H1 (cell line): ENCODE data around the gene MDK. TPM values are rescaled to one million over a fixed set of nuclear protein-coding genes. Genes with fewer than 3 reads are reported as not detected.
A peak's percentile ranks its signal among the peaks of the same experiment; 100 is the strongest.

Experiments used
- BRCA1 ChIP-seq: IDR thresholded peaks from 2 replicates; pipeline ENCODE4 v1.6.1; 2012; ENCODE audit warnings: low read depth, low read length, improper control_type of control experiment
- CTBP2 ChIP-seq: IDR thresholded peaks from 2 replicates; pipeline ENCODE4 v1.7.0; 2011; ENCODE audit warnings: borderline replicate concordance, mild to moderate bottlenecking, moderate library complexity, mixed read lengths, low read length; ENCODE audit not compliant: insufficient read depth, insufficient read length
- GABPA ChIP-seq: IDR thresholded peaks from 2 replicates; pipeline ENCODE4 v1.6.1; 2011; ENCODE audit warnings: mild to moderate bottlenecking, low read length, moderate library complexity, borderline replicate concordance; ENCODE audit not compliant: insufficient read depth
- JUND ChIP-seq: IDR thresholded peaks from 2 replicates; pipeline ENCODE4 v1.6.1; 2011; ENCODE audit warnings: mild to moderate bottlenecking, improper control_type of control experiment, low read length
- POLR2A ChIP-seq, 2 experiments: IDR thresholded peaks; 1 replicate in 1 of 2; 2 replicates in 1 of 2; pipeline ENCODE4 v1.6.1; 2011; ENCODE audit warnings: low read depth in 2 of 2, low read length in 2 of 2, mild to moderate bottlenecking in 2 of 2; ENCODE audit errors: control extremely low read depth in 1 of 2
- POLR2AphosphoS5 ChIP-seq: IDR thresholded peaks from 2 replicates; pipeline ENCODE4 v1.6.1; 2011; ENCODE audit warnings: low read depth, low read length
- RNF2 ChIP-seq: fragments of 200-900, 300-1000 bp; sonication (generic); IDR thresholded peaks from 2 replicates; pipeline ENCODE4 v1.7.1; 2016; ENCODE audit warnings: borderline replicate concordance, low read depth, mild to moderate bottlenecking, antibody characterized with exemption, low read length; ENCODE audit not compliant: poor library complexity, severe bottlenecking; ENCODE audit errors: missing control alignments
- RXRA ChIP-seq: IDR thresholded peaks from 2 replicates; pipeline ENCODE4 v1.6.1; 2011; ENCODE audit warnings: low read depth, mild to moderate bottlenecking, low read length, moderate library complexity; ENCODE audit not compliant: insufficient read depth
- SIX5 ChIP-seq: IDR thresholded peaks from 2 replicates; pipeline ENCODE4 v1.6.1; 2011; ENCODE audit warnings: mild to moderate bottlenecking, low read depth, low read length
- SUZ12 ChIP-seq: fragments of 200-600 bp; sonication (generic); IDR thresholded peaks from 2 replicates; pipeline ENCODE4 v1.6.1; 2012; ENCODE audit warnings: mild to moderate bottlenecking, inconsistent platforms, low read length, moderate library complexity, mixed read lengths
- TAF7 ChIP-seq: optimal IDR thresholded peaks from 2 replicates; pipeline ENCODE3; 2011; ENCODE audit warnings: low read depth, mild to moderate bottlenecking, inconsistent platforms, low read length, moderate library complexity, borderline replicate concordance
- TEAD4 ChIP-seq: IDR thresholded peaks from 2 replicates; pipeline ENCODE4 v1.6.1; 2012; ENCODE audit warnings: low read depth, low read length, inconsistent platforms, mixed read lengths
- ZNF274 ChIP-seq: IDR thresholded peaks from 2 replicates; pipeline ENCODE4 v1.7.0; 2012; ENCODE audit warnings: low read length, borderline replicate concordance; ENCODE audit errors: extremely low read depth
- polyA plus RNA-seq, 7 experiments: library from polyadenylated mRNA; depleted of rRNA in 3 of 7; stranded (reverse) in 5 of 7; unstranded in 2 of 7; fragments of >200 nt in 5 of 7; fragments of 200-250 nt in 2 of 7; gene quantifications; 1 replicate in 5 of 7; 2 replicates in 1 of 7; 4 replicates in 1 of 7; pipeline versions ENCODE4 v1.2.1 to v1.2.3, GENCODE V29; 2011 to 2013; ENCODE audit warnings: missing spikeins in 2 of 7, mixed read lengths in 2 of 7
- total RNA-seq: library from RNA; stranded (reverse); fragmentation: NEBNext Ultra II Directional; extraction: Animal tissue kit (Norgen Biotek cat#: 25700); gene quantifications from 2 replicates; pipeline ENCODE4 v1.2.1, GENCODE V29; 2021
- TF ChIP-seq, protein P1 (sequence below), 3 experiments: IDR thresholded peaks; 1 replicate in 2 of 3; 2 replicates in 1 of 3; pipeline versions ENCODE4 v1.5.1 to v1.6.1; 2011; ENCODE audit warnings: low read length in 3 of 3, mild to moderate bottlenecking in 3 of 3, inconsistent platforms in 2 of 3, low read depth in 1 of 3, moderate library complexity in 1 of 3; ENCODE audit not compliant: insufficient read depth in 1 of 3; ENCODE audit errors: control extremely low read depth in 1 of 3

The MDK gene
- total and polyA plus RNA-seq, 2 of the 8 experiments (the other 6 are each of a cell fraction or from before 2014, with no cell fraction given) = 309 to 606 TPM

DNA sequence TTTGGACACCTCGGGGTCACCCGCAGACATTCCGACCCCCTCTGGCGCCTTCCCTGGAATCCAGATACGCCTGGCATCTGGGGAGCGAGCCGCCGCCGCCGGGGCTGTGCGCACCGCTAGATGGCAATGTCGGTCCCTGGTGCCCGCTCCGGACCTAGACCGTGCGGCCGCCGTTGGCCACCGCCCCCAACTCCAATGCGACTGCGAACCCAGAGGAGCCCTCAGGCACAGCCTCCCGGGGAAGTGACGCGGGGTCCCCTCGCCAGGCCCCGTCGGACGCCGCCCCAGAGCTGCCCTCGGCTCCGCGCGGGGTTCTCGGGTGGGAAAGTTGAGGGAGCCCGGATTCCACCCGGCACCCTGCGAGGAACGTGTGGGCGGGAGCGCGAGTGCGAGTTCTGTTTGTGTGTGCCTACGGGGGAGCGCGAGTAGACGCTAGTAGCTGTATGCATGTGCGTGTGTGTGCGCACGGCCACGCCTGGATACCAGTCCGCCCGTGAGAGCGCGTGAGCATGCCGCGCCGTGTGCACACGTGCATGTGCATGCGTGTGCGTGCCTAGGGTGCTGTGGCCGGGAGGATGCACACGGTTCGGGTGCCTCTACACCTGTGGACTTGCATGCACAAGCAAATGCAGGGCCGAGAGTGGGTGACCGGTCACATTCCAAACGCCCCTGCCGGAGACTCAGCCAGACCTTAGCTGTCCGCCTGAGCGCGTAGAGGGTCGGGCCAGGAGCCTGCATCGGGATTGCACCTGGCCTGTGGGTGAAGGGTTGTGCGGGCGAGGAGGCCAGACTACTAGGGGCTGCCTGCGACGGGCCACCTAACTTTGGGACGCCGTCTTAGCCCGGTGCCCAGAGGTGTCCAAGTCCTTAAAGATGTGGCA lies 8.2 kb downstream of the MDK start (continued):
- TF ChIP-seq TAF7 (no peak), RXRA (0 out of 2 replicates have a peak, but pooled peaks have one; percentile 48), TEAD4 (peak; percentile 76), SIX5 (no peak), POLR2AphosphoS5 (no peak), RNF2 (peak; percentile 24), ZNF274 (no peak), CTBP2 (no peak), GABPA (peak; percentile 65; the same call in 1 of the 2 replicates), BRCA1 (no peak), JUND (0 out of 2 replicates have a peak, but pooled peaks have one; percentile 8), POLR2A (IDR thresholded peaks at IDR 0.05; ENCODE audit: control extremely low read depth in 1 of 2, low read depth in 2 of 2, low read length in 2 of 2) (no peak), SUZ12 (0 out of 2 replicates have a peak, but pooled peaks have one; percentile 90)
- TF ChIP-seq, protein P1, sequence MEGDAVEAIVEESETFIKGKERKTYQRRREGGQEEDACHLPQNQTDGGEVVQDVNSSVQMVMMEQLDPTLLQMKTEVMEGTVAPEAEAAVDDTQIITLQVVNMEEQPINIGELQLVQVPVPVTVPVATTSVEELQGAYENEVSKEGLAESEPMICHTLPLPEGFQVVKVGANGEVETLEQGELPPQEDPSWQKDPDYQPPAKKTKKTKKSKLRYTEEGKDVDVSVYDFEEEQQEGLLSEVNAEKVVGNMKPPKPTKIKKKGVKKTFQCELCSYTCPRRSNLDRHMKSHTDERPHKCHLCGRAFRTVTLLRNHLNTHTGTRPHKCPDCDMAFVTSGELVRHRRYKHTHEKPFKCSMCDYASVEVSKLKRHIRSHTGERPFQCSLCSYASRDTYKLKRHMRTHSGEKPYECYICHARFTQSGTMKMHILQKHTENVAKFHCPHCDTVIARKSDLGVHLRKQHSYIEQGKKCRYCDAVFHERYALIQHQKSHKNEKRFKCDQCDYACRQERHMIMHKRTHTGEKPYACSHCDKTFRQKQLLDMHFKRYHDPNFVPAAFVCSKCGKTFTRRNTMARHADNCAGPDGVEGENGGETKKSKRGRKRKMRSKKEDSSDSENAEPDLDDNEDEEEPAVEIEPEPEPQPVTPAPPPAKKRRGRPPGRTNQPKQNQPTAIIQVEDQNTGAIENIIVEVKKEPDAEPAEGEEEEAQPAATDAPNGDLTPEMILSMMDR (IDR thresholded peaks at IDR 0.05; ENCODE audit: control extremely low read depth in 1 of 3, insufficient read depth in 1 of 3, low read depth in 1 of 3, low read length in 3 of 3) = peak in 2 of 3 experiments; percentile 86 to 90; a peak in 3 of 4 replicates
